Pancreas (tissue), 10 donors: ENCODE results near the gene SNX30. TPM values are rescaled to one million over a fixed set of nuclear protein-coding genes. Genes with fewer than 3 reads are reported as not detected.

Experiments
- ATAC-seq, 4 donors: fragments of 200-7000 bp; cut with Tn5 transposase; one replicate each; pipeline versions ENCODE4 v1.8.0 to v1.9.1; 2020; ENCODE audit warnings: mild to moderate bottlenecking in 4 of 4, moderate library complexity in 4 of 4
- DNase-seq, 6 donors: peaks; one replicate each; pipeline ENCODE4 v3.0.0-alpha.2; 2020
- FAIRE-seq: peaks from 2 replicates; lab custom pipeline; 2012; peaks lifted over from hg19 to GRCh38; lab: Jason Lieb, UNC
- H3K27ac ChIP-seq, 4 donors: fragments of 200-600 bp; sonication (generic); 1 replicate in 3 of 4; 2 replicates in 1 of 4; pipeline versions ENCODE4 v1.5.0 to v1.8.0; 2020
- H3K27me3 ChIP-seq, 4 donors: fragments of 200-600 bp; one replicate each; pipeline ENCODE4 v1.8.0; 2021
- H3K36me3 ChIP-seq, 3 donors: fragments of 200-600 bp; sonication (generic) in 1 of 3; one replicate each; pipeline versions ENCODE4 v1.5.0 to v1.8.0; 2020 to 2021
- H3K4me1 ChIP-seq, 3 donors: fragments of 200-600 bp; one replicate each; pipeline ENCODE4 v1.8.0; 2021
- H3K4me3 ChIP-seq, 4 donors: fragments of 200-600 bp; sonication (generic) in 2 of 4; one replicate each; pipeline versions ENCODE4 v1.5.0 to v1.8.0; 2020 to 2021
- H3K9me3 ChIP-seq, 4 donors: fragments of 200-600 bp; one replicate each; pipeline ENCODE4 v1.8.0; 2021
- WGBS, 2 donors: extraction: QIAGEN DNeasy Blood & Tissue Kit; methylation state at CpG; one replicate each; pipeline ENCODE4 v1.1.7; 2013; 5-methylcytosine and 5-hydroxymethylcytosine counted together
- intact Hi-C, 3 donors: fragments of 100-400 bp; cut with DNase I; formaldehyde crosslinking; loops; one replicate each; pipeline versions ENCODE4 v1.11.1 to v1.14.2; 2022
- polyA plus RNA-seq, 2 donors: library from polyadenylated mRNA; stranded (reverse); fragments of 200-250 nt; gene quantifications; one replicate each; pipeline ENCODE4 v1.2.3, GENCODE V29; 2013
- total RNA-seq, 6 donors: library from RNA; stranded (reverse); fragmentation: NEBNext Ultra II Directional in 4 of 6; extraction: Animal tissue kit (Norgen Biotek cat#: 25700) in 4 of 6; gene quantifications; one replicate each; pipeline versions ENCODE4 v1.2.1 to v1.2.4, GENCODE V29; 2021 to 2023
- TF ChIP-seq, protein P1 (sequence below), 4 donors: fragments of 200-600 bp; sonication (generic) in 3 of 4; IDR thresholded peaks; one replicate each; pipeline versions ENCODE4 v1.5.0 to v1.8.0; 2021; ENCODE audit warnings: antibody characterized with exemption in 4 of 4
- donor health status: healthy with polysubstance abuse.
- donor health status: DM: no; HTN: no; CAD: no; lungs with moderate emphysema.
- donor health status: DM: no; HTN: no; CAD: no.
- donor health status: control.
- donor health status: control.
- donor health status: Bipolar disorder and iron deficiency.
- donor health status: DM: yes; HTN: yes; CAD: no.
- donor health status: DM: no; HTN: no; CAD: no.
- donor health status: DM: no; HTN: no; CAD: no.
- donor health status: DM: yes; HTN: yes; CAD: no.

Gene SNX30
- total and polyA plus RNA-seq, 8 donors = 2.1 to 8.2 (median 4.1) TPM

DNA sequence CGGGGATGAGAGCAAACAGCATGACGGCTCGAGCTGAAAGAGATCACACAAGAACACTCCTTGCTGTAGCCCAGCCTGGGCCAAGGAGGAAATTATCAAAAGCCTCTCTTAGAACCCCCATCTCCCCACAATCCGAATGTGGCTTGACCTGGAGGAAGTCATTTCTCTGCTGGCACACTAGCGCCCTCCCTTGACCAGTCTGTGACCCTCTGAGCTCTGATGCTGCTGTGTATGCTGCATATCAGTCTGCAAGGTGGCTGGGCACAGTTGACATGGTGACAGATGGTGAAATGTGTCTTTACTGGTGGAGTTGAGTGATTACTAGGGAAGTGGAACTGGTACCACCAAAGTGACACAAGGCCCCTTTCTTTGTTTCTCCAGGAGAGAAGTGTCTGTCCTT, 136.8 kb downstream of the SNX30 start:
- DNase-seq = no peak
- ATAC-seq = peak in 1 of 4 donors; percentile 42
- H3K27ac ChIP-seq = no peak overlapping the region

DNA sequence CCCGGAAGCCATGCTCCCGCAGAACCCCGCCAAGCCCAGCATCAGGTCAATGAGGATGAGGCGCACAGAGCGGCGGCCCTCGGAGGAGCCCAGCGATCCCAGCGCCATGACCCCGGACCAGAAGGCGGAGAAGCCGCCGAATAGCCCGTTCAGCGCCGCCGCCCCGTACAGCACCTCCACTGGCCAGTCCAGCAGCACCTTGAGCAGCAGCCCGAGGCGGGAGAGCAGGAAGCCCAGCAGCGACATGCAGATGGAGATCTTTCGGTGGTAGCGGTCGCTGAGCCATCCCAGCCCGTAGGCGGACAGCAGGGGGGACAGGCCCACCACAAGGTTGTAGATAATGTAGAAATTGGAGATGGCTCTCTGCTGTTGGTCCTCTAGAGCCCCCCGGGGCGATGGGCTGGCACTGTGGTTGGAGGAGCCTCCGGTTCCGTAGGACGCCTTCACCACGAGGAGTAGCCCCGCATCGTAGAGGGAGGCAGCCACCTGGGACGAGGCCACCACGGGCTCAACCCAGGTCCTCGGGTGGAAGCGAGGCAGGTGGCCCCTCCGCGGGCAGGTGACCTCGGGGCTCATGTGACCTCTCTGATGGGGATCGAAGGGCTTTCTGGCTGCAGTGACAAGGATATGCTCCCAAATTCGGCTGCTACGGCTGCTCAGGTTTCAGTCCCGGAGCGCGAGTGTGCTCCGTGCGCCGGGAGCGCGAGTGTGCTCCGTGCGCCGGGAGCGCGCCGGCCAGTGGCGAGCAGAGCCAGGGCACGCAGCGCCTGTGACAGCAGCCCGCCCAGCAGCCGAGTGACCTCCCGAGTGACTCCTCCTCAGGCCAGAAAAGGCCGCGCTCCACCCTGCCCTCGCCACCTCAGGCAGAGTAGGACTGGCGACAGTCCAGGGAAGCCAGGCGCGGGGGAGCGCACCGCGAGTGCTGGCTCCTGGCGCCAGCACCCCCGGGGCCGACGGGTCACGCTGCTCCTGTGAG, 139.8 kb downstream of the SNX30 start, which contains the start of gene SLC46A2:
TSS of gene SLC46A2 (minus strand) at position 771 of the 976 bp plus-strand sequence. CDS start at position 576, 195 bp downstream.
- intact Hi-C loops = no loop called here
- ATAC-seq (peak in 3 of 4 donors; percentile 64 to 67 (median 66)), FAIRE-seq (no peak), DNase-seq (peak in 3 of 6 donors; percentile 20 to 65 (median 63))
- 8 to 14% methylated on average over 78 of the region's 78 CpGs for WGBS, 2 donors
- Histone ChIP-seq H3K4me3 (peak within 1 kb of the TSS in 2 of 4 donors; percentile 12 to 43), H3K4me1 (peaks cover 0 to 5% (median 0%) of the 10 kb centered on the region in 3 donors), H3K27me3 (no peaks in the 10 kb centered on the region), H3K27ac (no peak within 1 kb of the TSS), H3K36me3 (no peaks in the 10 kb centered on the region), H3K9me3 (no peaks in the 10 kb centered on the region)
- TF ChIP-seq, protein P1, sequence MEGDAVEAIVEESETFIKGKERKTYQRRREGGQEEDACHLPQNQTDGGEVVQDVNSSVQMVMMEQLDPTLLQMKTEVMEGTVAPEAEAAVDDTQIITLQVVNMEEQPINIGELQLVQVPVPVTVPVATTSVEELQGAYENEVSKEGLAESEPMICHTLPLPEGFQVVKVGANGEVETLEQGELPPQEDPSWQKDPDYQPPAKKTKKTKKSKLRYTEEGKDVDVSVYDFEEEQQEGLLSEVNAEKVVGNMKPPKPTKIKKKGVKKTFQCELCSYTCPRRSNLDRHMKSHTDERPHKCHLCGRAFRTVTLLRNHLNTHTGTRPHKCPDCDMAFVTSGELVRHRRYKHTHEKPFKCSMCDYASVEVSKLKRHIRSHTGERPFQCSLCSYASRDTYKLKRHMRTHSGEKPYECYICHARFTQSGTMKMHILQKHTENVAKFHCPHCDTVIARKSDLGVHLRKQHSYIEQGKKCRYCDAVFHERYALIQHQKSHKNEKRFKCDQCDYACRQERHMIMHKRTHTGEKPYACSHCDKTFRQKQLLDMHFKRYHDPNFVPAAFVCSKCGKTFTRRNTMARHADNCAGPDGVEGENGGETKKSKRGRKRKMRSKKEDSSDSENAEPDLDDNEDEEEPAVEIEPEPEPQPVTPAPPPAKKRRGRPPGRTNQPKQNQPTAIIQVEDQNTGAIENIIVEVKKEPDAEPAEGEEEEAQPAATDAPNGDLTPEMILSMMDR (IDR thresholded peaks at IDR 0.05) = no peak

More for the DNA sequence above, 136.8 kb downstream of the SNX30 start:
- FAIRE-seq = no peak
- no peaks in the 10 kb centered on the region for H3K9me3 ChIP-seq
- no peak overlapping the region for H3K4me3 ChIP-seq
- intact Hi-C loops = no loop called here
- 59 to 64% methylated on average over 5 of the region's 5 CpGs for WGBS, 2 donors
- H3K27me3 ChIP-seq = no peaks in the 10 kb centered on the region
- no peaks in the 10 kb centered on the region for H3K36me3 ChIP-seq
- peaks cover 0 to 5% (median 0%) of the 10 kb centered on the region in 3 donors for H3K4me1 ChIP-seq
- TF ChIP-seq, protein P1 (IDR thresholded peaks at IDR 0.05) = no peak

DNA sequence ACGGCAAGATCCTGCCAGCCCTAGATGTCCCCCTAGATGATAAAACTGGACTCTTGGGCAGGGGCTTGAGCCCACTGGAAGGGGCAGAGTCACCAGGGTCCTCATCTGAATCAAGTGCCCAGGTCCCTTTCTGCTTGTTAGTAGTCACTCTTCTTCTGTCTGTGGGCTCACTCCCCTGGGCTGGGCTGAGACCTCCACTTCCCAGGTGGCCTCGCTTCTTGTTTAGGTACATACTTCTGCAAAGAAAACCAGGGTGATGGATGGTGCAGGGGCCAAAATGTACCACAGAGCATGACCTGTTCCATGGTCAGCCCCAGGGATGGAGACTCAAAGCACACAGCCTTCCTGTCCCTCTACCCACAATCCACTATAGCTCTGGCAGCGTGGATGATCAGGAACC, 141.0 kb downstream of the SNX30 start:
- FAIRE-seq (no peak), DNase-seq (no peak), ATAC-seq (no peak)
- 90 to 95% methylated on average over 3 of the region's 3 CpGs for WGBS, 2 donors
- TF ChIP-seq, protein P1 (IDR thresholded peaks at IDR 0.05) = no peak
- no peak overlapping the region for H3K27ac ChIP-seq
- H3K36me3 ChIP-seq = no peaks in the 10 kb centered on the region
- no peak overlapping the region for H3K4me3 ChIP-seq
- H3K27me3 ChIP-seq = no peaks in the 10 kb centered on the region
- no peaks in the 10 kb centered on the region for H3K9me3 ChIP-seq
- intact Hi-C loops = no loop called here
- H3K4me1 ChIP-seq = peaks cover 0 to 5% (median 0%) of the 10 kb centered on the region in 3 donors

DNA sequence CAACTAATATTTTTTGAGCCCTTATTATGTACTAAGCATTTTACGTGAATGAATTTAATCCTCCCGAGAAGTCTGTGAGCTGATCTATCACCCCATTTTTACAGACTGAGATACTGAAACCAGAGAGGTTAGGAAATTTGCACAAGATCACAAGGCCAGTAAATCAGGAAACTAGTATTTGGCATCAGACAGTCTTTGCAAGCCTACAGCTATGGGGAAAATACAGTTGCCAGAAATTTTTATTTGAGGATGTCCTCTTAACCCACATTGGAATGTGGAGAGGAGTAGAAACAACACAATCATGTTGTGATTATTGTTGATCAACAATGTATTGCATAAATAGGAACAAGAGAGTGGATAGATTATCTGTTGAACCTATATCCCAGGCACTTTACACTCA, 142.4 kb downstream of the SNX30 start:
- ATAC-seq = no peak
- FAIRE-seq = no peak

More for the DNA sequence above, 142.4 kb downstream of the SNX30 start:
- TF ChIP-seq, protein P1 (IDR thresholded peaks at IDR 0.05) = no peak
- Histone ChIP-seq H3K4me1 (peaks cover 0 to 5% (median 0%) of the 10 kb centered on the region in 3 donors), H3K9me3 (no peaks in the 10 kb centered on the region), H3K36me3 (no peaks in the 10 kb centered on the region), H3K27ac (no peak overlapping the region), H3K27me3 (no peaks in the 10 kb centered on the region), H3K4me3 (no peak overlapping the region)
- no peak for DNase-seq
- WGBS, 2 donors = 75 to 83% methylated on average over 2 of the region's 2 CpGs
- intact Hi-C loops = no loop called here
